ENCODE measurements around the gene APOL2. TPM values are rescaled to one million over a fixed set of nuclear protein-coding genes. Genes with fewer than 3 reads are reported as not detected.
"Not testable (repeated sequence)": the region's sequence is repeated elsewhere in the genome, so short reads cannot be mapped to it uniquely, and the experiment has no call there.

Gene APOL2
- total and polyA plus RNA-seq, 4 donors = 26.4 to 62.8 (median 36.3) TPM

DNA sequence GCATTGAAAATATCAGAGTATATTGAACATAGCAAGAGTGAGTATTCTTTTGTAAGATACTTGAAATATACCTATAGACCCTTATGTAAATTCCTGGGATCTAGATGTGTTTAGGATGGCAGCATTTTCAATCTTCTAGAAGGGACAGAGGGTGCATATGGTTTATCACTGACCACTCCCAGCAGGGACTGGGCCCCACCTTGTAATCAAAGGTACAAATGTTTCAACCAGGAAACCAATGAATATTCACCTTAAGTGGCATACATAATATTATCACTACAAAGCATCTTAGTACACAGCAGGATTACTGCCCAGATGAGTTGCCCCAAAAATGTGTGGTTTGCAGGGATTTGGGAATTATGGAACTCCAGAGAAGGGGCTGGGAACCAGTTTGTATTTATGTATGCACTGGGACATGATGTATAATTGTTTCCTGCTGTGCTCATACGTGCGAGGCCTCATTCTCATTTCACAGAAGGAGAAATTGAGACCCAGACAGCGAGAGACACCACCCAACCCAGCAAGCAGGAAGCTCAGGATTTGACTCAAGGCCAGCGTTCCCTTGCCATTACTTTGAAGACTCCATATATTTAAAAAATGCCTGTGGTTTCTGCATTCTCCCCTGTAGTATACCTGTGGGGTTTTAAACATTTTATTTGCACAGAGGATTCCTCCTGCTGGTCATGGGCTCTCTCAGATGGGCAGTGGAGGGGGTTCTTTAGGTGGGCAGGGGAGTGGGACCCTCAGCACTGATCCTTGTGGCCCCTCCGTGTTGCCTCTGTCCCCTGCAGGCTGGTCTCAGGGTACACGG, 42.9 kb downstream of the APOL2 start:
- Histone ChIP-seq H3K27me3 (ENCODE audit: control insufficient read depth in 1 of 2, insufficient read depth in 2 of 2, low read length in 1 of 2) (no peaks in the 10 kb centered on the region), H3K4me1 (ENCODE audit: control insufficient read depth in 1 of 2, insufficient read depth in 2 of 2, low read length in 2 of 2) (no peaks in the 10 kb centered on the region), H3K27ac (ENCODE audit: low read depth in 1 of 2, low read length in 2 of 2) (no peak overlapping the region), H3K9me3 (ENCODE audit: control insufficient read depth, low read length) (no peaks in the 10 kb centered on the region), H3K4me3 (ENCODE audit: low read length in 2 of 2) (no peak overlapping the region), H3K36me3 (ENCODE audit: control insufficient read depth in 1 of 2, insufficient read depth in 2 of 2, low read length in 1 of 2) (no peaks in the 10 kb centered on the region)
- no peak for DNase-seq
- WGBS, 2 donors = 69 to 70% methylated on average over 6 of the region's 6 CpGs
- intact Hi-C loops (cut with DNase I) = loop anchor here in 1 of 2 donors (5.0 kb wide), 2 partner anchors 41 to 81 kb away; partner anchors contain the start of gene APOL2
- ATAC-seq (ENCODE audit: low FRiP score) = no peak

DNA sequence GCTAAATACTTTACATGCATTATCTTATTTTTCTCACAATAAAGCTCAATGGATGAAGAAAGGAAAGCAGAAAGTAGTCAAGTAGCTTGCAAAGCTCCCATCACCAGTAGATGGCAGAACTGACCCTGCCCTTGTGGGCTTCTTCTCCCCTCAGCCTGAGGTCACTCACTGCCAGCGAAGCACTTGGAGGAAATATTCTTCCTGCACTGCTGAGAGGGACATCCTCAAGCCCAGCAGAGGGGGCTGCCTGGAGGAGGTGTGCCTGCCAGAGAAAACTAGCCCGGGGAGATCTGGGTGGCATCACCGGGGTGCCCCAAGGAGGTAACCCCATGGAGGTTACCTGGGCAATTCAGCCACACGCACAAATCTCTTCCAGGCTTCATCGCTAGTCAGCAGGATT, 44.4 kb downstream of the APOL2 start:
- H3K4me1 ChIP-seq (ENCODE audit: control insufficient read depth in 1 of 2, insufficient read depth in 2 of 2, low read length in 2 of 2) = no peaks in the 10 kb centered on the region
- no peaks in the 10 kb centered on the region for H3K9me3 ChIP-seq (ENCODE audit: control insufficient read depth, low read length)
- 46 to 52% methylated on average over 5 of the region's 5 CpGs for whole genome bisulfite sequencing, 2 donors
- intact Hi-C loops (cut with DNase I) = loop anchor here (2.0 to 5.0 kb wide), 4 partner anchors 42 to 292 kb away; partner anchors contain the start of gene APOL2 (in 1 of the 2)
- DNase-seq (peak in 1 of 2 donors; percentile 78), ATAC-seq (ENCODE audit: low FRiP score) (peak; percentile 74)
- no peaks in the 10 kb centered on the region for H3K36me3 ChIP-seq (ENCODE audit: control insufficient read depth in 1 of 2, insufficient read depth in 2 of 2, low read length in 1 of 2)
- no peak overlapping the region for H3K4me3 ChIP-seq (ENCODE audit: low read length in 2 of 2)
- no peak overlapping the region for H3K27ac ChIP-seq (ENCODE audit: low read depth in 1 of 2, low read length in 2 of 2)
- no peaks in the 10 kb centered on the region for H3K27me3 ChIP-seq (ENCODE audit: control insufficient read depth in 1 of 2, insufficient read depth in 2 of 2, low read length in 1 of 2)

DNA sequence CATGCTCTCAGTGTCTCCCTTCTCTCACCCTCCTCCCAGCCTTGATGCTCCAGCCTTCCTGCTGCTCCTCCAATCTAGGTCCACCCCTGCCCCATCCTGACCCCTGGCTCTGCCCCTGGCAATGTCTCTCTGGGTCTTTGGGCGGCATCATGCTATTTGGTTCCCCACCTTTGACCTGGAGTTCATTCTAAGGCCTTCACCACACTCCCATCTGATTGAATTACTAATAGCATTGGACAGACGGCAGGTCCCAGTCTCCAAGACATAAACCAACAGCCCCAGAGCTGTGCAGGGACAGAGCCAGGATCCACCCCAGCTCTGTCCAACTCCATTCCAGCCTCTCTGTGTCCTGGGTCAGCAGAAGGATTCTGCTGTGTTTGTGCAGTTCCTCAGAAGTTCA, 44.9 kb downstream of the APOL2 start:
- Histone ChIP-seq H3K36me3 (ENCODE audit: control insufficient read depth in 1 of 2, insufficient read depth in 2 of 2, low read length in 1 of 2) (no peaks in the 10 kb centered on the region), H3K4me1 (ENCODE audit: control insufficient read depth in 1 of 2, insufficient read depth in 2 of 2, low read length in 2 of 2) (no peaks in the 10 kb centered on the region), H3K27ac (ENCODE audit: low read depth in 1 of 2, low read length in 2 of 2) (no peak overlapping the region), H3K4me3 (ENCODE audit: low read length in 2 of 2) (no peak overlapping the region), H3K27me3 (ENCODE audit: control insufficient read depth in 1 of 2, insufficient read depth in 2 of 2, low read length in 1 of 2) (no peaks in the 10 kb centered on the region), H3K9me3 (ENCODE audit: control insufficient read depth, low read length) (no peaks in the 10 kb centered on the region)
- 77 to 78% methylated on average over 2 of the region's 2 CpGs for WGBS, 2 donors
- DNase-seq (no peak), ATAC-seq (ENCODE audit: low FRiP score) (no peak)
- intact Hi-C loops (cut with DNase I) = loop anchor here (2.0 to 5.0 kb wide), 2 partner anchors 292 to 293 kb away; no protein-coding TSS in a partner anchor

DNA sequence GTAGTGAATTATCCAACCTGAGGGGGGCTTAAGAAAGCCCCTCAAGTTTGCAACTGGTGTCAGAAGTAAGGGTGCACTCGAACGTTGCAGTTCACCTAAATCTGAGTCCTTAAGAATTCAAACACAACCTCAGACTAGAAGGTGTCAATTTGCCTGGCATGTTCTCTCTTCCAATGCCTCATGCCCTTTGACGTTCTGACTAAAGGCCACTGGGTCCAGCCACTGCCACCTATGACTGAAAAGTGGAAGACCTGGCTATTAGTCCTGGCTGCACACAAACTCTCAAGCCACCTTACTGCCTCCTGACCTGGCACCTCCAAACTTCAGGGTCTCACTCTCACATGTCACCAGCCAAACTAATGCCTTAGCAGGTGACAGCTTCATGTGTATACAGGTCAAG, 45.8 kb downstream of the APOL2 start:
- 67 to 86% methylated on average over 3 of the region's 3 CpGs for WGBS, 2 donors
- H3K4me1 ChIP-seq (ENCODE audit: control insufficient read depth in 1 of 2, insufficient read depth in 2 of 2, low read length in 2 of 2) = no peaks in the 10 kb centered on the region
- H3K9me3 ChIP-seq (ENCODE audit: control insufficient read depth, low read length) = no peaks in the 10 kb centered on the region
- H3K36me3 ChIP-seq (ENCODE audit: control insufficient read depth in 1 of 2, insufficient read depth in 2 of 2, low read length in 1 of 2) = no peaks in the 10 kb centered on the region
- H3K4me3 ChIP-seq (ENCODE audit: low read length in 2 of 2) = no peak overlapping the region
- ATAC-seq (ENCODE audit: low FRiP score) (no peak), DNase-seq (no peak)
- H3K27me3 ChIP-seq (ENCODE audit: control insufficient read depth in 1 of 2, insufficient read depth in 2 of 2, low read length in 1 of 2) = no peaks in the 10 kb centered on the region
- H3K27ac ChIP-seq (ENCODE audit: low read depth in 1 of 2, low read length in 2 of 2) = no peak overlapping the region
- intact Hi-C loops (cut with DNase I) = loop anchor here in 1 of 2 donors (5.0 kb wide), 1 partner anchor 294 kb away; no protein-coding TSS in a partner anchor

DNA sequence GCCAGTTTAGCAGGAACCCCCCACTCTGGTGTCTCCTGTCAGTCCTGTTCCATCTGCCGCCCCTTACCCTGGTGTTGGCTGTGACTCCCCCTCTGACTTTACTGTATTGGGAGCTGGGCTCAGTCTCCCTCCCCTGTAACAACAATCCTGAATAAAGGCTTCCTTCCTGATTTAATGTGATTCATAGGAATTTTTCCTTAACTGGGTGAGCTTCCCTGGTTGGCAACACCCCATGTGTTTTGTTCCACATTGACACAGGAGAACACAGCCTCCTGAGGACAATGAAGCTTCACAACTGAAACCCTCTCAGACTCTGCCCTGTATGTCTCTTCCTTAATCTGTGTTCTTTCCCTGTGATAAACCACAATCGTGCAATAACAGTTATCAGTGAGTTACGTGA, 46.2 kb downstream of the APOL2 start:
- ATAC-seq (ENCODE audit: low FRiP score) (no peak), DNase-seq (no peak)
- H3K36me3 ChIP-seq (ENCODE audit: control insufficient read depth in 1 of 2, insufficient read depth in 2 of 2, low read length in 1 of 2) = no peaks in the 10 kb centered on the region
- intact Hi-C loops (cut with DNase I) = loop anchor here in 1 of 2 donors (5.0 kb wide), 1 partner anchor 294 kb away; no protein-coding TSS in a partner anchor
- no peaks in the 10 kb centered on the region for H3K9me3 ChIP-seq (ENCODE audit: control insufficient read depth, low read length)
- H3K4me1 ChIP-seq (ENCODE audit: control insufficient read depth in 1 of 2, insufficient read depth in 2 of 2, low read length in 2 of 2) = no peaks in the 10 kb centered on the region
- H3K27me3 ChIP-seq (ENCODE audit: control insufficient read depth in 1 of 2, insufficient read depth in 2 of 2, low read length in 1 of 2) = no peaks in the 10 kb centered on the region
- no peak overlapping the region for H3K4me3 ChIP-seq (ENCODE audit: low read length in 2 of 2)
- WGBS, 2 donors = 87 to 89% methylated on average over 3 of the region's 3 CpGs
- no peak overlapping the region for H3K27ac ChIP-seq (ENCODE audit: low read depth in 1 of 2, low read length in 2 of 2)

DNA sequence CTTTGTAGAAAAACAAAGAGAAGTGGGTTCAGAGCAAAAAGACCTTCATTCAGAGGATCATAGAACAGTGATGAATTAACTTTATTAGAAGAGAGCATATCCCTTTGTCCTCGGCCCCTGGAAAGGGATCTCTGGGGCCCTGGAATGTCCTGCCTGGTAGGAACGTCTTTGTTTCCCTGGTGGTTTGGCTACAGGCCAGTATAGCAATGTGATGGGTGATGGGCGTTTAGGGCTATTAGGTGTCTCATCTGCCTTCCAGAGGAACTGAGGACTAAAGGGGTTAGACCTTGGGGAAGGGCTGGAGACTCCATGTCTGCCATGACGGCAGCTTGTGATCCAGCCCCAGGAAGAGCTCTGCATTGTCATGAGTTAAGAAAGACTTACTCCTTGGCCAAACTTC, 46.8 kb downstream of the APOL2 start:
- no peak for DNase-seq
- Histone ChIP-seq H3K27ac (ENCODE audit: low read depth in 1 of 2, low read length in 2 of 2) (no peak overlapping the region), H3K27me3 (ENCODE audit: control insufficient read depth in 1 of 2, insufficient read depth in 2 of 2, low read length in 1 of 2) (no peaks in the 10 kb centered on the region), H3K36me3 (ENCODE audit: control insufficient read depth in 1 of 2, insufficient read depth in 2 of 2, low read length in 1 of 2) (no peaks in the 10 kb centered on the region), H3K4me1 (ENCODE audit: control insufficient read depth in 1 of 2, insufficient read depth in 2 of 2, low read length in 2 of 2) (no peaks in the 10 kb centered on the region), H3K9me3 (ENCODE audit: control insufficient read depth, low read length) (no peaks in the 10 kb centered on the region), H3K4me3 (ENCODE audit: low read length in 2 of 2) (no peak overlapping the region)
- intact Hi-C loops (cut with DNase I) = loop anchor here in 1 of 2 donors (5.0 kb wide), 1 partner anchor 295 kb away; no protein-coding TSS in a partner anchor
- WGBS, 2 donors = 64 to 65% methylated on average over 4 of the region's 4 CpGs
- ATAC-seq (ENCODE audit: low FRiP score) = no peak

DNA sequence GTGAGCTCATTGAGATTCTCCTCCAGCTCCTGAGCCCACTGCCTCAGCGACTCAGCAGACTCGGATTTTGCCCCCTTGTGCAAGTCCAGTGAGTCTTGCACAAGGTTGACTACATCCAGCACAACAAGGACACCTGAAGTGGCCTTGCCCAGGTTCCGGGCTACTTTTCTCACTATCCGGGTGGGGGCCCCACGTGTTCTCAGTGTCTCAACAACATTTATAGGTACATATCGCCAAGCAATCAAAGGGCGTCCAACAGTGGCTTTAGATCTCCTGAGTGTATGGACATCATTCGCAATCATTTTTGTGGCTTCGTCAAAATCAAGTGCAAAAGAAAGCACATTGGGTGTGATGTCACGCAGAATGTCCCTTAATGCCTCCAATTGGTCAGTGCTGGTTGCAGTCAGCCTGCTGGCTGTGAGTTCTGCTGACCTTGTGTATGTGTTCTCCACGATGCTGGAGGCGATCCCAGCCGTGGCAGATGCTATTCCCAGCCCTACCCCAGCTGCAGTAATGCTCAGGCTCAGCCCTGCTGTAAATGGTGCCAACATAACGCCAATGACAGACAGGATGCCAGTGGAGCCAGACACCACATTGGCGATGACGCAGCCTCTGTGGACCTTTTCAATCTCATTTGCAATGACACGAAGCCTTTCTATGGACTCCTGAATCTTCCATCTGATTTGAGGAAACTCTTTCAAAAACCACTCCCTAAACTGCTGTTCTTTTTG, 48.1 kb downstream of the APOL2 start:
- 40 to 51% methylated on average over 17 of the region's 17 CpGs for WGBS, 2 donors
- no peak overlapping the region for H3K4me3 ChIP-seq (ENCODE audit: low read length in 2 of 2)
- H3K4me1 ChIP-seq (ENCODE audit: control insufficient read depth in 1 of 2, insufficient read depth in 2 of 2, low read length in 2 of 2) = no peaks in the 10 kb centered on the region
- no peaks in the 10 kb centered on the region for H3K36me3 ChIP-seq (ENCODE audit: control insufficient read depth in 1 of 2, insufficient read depth in 2 of 2, low read length in 1 of 2)
- H3K27me3 ChIP-seq (ENCODE audit: control insufficient read depth in 1 of 2, insufficient read depth in 2 of 2, low read length in 1 of 2) = no peaks in the 10 kb centered on the region
- H3K27ac ChIP-seq (ENCODE audit: low read depth in 1 of 2, low read length in 2 of 2) = no peak overlapping the region
- H3K9me3 ChIP-seq (ENCODE audit: control insufficient read depth, low read length) = no peaks in the 10 kb centered on the region
- DNase-seq = peak; percentile 80 to 84
- peak; percentile 75 for ATAC-seq (ENCODE audit: low FRiP score)
- intact Hi-C loops (cut with DNase I) = loop anchor here in 1 of 2 donors (5.0 kb wide), 1 partner anchor 296 kb away; no protein-coding TSS in a partner anchor

DNA sequence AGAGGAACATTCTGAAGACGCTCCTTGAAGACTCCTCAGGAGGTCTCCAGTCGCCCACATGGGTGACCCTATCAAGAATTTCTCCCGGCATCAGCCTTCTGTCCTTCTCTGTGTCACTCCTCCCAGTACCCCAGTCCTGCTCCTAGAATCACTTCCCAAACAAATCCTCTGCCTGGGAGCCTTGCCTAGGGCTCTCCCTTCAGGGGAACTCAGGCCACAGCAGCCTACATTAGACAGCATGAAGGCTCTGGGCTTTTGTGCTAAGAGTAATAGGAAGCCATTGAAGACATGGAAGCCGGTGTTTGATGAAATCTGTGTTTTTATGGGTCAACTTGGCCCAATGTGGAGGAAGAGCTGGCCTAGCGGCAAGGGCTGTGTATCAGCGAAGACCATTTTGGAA, 51.5 kb downstream of the APOL2 start:
- H3K9me3 ChIP-seq (ENCODE audit: control insufficient read depth, low read length); H3K36me3 ChIP-seq (ENCODE audit: control insufficient read depth in 1 of 2, insufficient read depth in 2 of 2, low read length in 1 of 2); intact Hi-C loops (cut with DNase I); H3K27me3 ChIP-seq (ENCODE audit: control insufficient read depth in 1 of 2, insufficient read depth in 2 of 2, low read length in 1 of 2); H3K4me3 ChIP-seq (ENCODE audit: low read length in 2 of 2); H3K4me1 ChIP-seq (ENCODE audit: control insufficient read depth in 1 of 2, insufficient read depth in 2 of 2, low read length in 2 of 2); H3K27ac ChIP-seq (ENCODE audit: low read depth in 1 of 2, low read length in 2 of 2); ATAC-seq (ENCODE audit: low FRiP score); DNase-seq: not testable (repeated sequence)
- 96% methylated on average over 3 of the region's 6 CpGs for WGBS, 2 donors
